A673 (cell line): Measurements from ENCODE around the gene RAD54L2. TPM values are rescaled to one million over a fixed set of nuclear protein-coding genes. Genes with fewer than 3 reads are reported as not detected.
"Not testable (repeated sequence)": the region's sequence is repeated elsewhere in the genome, so short reads cannot be mapped to it uniquely, and the experiment has no call there.

Experiments
- BruUV-seq: library from RNA; stranded (reverse); fragments of 400-500 nt; replicated peaks from 2 replicates; lab custom pipeline; 2021; lab: Mats Ljungman, UMichigan
- CTCF ChIA-PET: fragments of 300-600 bp; sonication (Branson Sonifier 250); formaldehyde crosslinking; loops from one replicate; lab custom pipeline; 2022; ENCODE audit warnings: antibody characterized with exemption; lab: Charles Lee
- POLR2A ChIA-PET: fragments of 300-600 bp; sonication (Branson Sonifier 250); formaldehyde crosslinking; loops from one replicate; lab custom pipeline; 2022; ENCODE audit warnings: antibody characterized with exemption; ENCODE audit not compliant: low non-redundant PET; lab: Charles Lee
- DNase-seq: peaks from one replicate; pipeline ENCODE4 v3.0.0-alpha.2; 2015; ENCODE audit warnings: low spot score
- H3K27ac ChIP-seq: fragments of 200-600 bp; sonication (generic); 2 replicates; pipeline ENCODE4 v1.5.1; 2016; ENCODE audit warnings: mixed run types, low read depth, mild to moderate bottlenecking, mixed read lengths, antibody characterized with exemption, low read length; ENCODE audit not compliant: poor library complexity, severe bottlenecking
- H3K27me3 ChIP-seq: fragments of 200-600 bp; sonication (generic); replicated peaks from 2 replicates; pipeline ENCODE4 v1.6.1; 2017; ENCODE audit warnings: mixed run types, low read depth, mild to moderate bottlenecking, mixed read lengths, antibody characterized with exemption, low read length; ENCODE audit not compliant: insufficient read depth, poor library complexity
- H3K36me3 ChIP-seq: fragments of 200-600 bp; sonication (generic); 2 replicates; pipeline ENCODE4 v1.6.1; 2016; ENCODE audit warnings: mixed run types, mild to moderate bottlenecking, mixed read lengths, antibody characterized with exemption, low read length; ENCODE audit not compliant: insufficient read depth, poor library complexity, severe bottlenecking
- H3K4me1 ChIP-seq: fragments of 200-600 bp; sonication (generic); 2 replicates; pipeline ENCODE4 v1.6.1; 2017; ENCODE audit warnings: mixed run types, mild to moderate bottlenecking, mixed read lengths, antibody characterized with exemption, low read length; ENCODE audit not compliant: insufficient read depth, poor library complexity, severe bottlenecking
- H3K4me3 ChIP-seq: fragments of 200-600 bp; sonication (generic); 2 replicates; pipeline ENCODE4 v1.5.1; 2016; ENCODE audit warnings: low read depth, mixed run types, mild to moderate bottlenecking, mixed read lengths, low read length; ENCODE audit not compliant: poor library complexity, severe bottlenecking
- H3K9me3 ChIP-seq: fragments of 200-600 bp; sonication (generic); 2 replicates; pipeline ENCODE4 v1.6.1; 2016; ENCODE audit warnings: mixed run types, low read depth, mild to moderate bottlenecking, mixed read lengths, antibody characterized with exemption, low read length; ENCODE audit not compliant: poor library complexity, severe bottlenecking
- EZH2 ChIP-seq: fragments of 200-600 bp; sonication (generic); IDR thresholded peaks from 2 replicates; pipeline ENCODE4 v1.6.1; 2017; ENCODE audit warnings: borderline replicate concordance, low read depth, mild to moderate bottlenecking, mixed read lengths, antibody characterized with exemption, low read length; ENCODE audit not compliant: poor library complexity, severe bottlenecking
- intact Hi-C: fragments of 100-400 bp; cut with micrococcal nuclease; formaldehyde crosslinking; loops from one replicate; pipeline ENCODE4 v1.10.0; 2022; ENCODE audit not compliant: unreplicated experiment
- total RNA-seq: library from RNA; stranded (reverse); gene quantifications from 2 replicates; pipeline ENCODE4 v1.2.3, GENCODE V29; 2021
- TF ChIP-seq, protein P1 (sequence below): fragments of 300-800, 200-600 bp; sonication (generic); conservative IDR thresholded peaks from 2 replicates; pipeline ENCODE4 v1.5.1; 2017; ENCODE audit warnings: low read depth, mild to moderate bottlenecking, antibody characterized with exemption, low read length, moderate library complexity, mixed read lengths

RAD54L2 gene
- total RNA-seq, 1 experiment from 2014 or later = 22.0 TPM

DNA sequence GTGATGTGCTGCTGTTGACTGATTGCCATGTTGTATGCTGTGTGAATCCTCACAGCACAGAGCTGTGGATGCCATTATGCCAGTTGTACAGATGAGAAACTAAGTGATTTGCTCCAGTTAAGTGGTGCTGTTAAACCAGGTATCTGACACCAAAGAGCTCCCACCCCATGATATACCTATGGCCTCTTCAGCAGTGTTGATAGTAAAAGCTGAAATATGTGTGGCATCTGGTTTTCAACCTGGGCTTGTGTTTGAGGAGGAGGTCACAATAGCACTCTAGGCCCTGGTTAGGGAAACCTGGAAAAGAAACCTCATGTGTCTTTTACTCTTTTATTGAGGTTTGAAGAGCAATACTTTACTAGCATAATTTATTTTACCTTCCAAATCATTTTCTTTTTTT lies 21.4 kb downstream of the RAD54L2 start:
- DNase-seq = no peak
- no peaks in the 10 kb centered on the region for H3K9me3 ChIP-seq
- intact Hi-C loops = no loop called here
- ChIA-PET CTCF (no interaction called here), POLR2A (no interaction called here)
- no peaks in the 10 kb centered on the region for H3K4me1 ChIP-seq
- no TSS peak for BruUV-seq
- H3K27ac ChIP-seq = no peak overlapping the region
- TF ChIP-seq EZH2 = no peak
- TF ChIP-seq, protein P1, sequence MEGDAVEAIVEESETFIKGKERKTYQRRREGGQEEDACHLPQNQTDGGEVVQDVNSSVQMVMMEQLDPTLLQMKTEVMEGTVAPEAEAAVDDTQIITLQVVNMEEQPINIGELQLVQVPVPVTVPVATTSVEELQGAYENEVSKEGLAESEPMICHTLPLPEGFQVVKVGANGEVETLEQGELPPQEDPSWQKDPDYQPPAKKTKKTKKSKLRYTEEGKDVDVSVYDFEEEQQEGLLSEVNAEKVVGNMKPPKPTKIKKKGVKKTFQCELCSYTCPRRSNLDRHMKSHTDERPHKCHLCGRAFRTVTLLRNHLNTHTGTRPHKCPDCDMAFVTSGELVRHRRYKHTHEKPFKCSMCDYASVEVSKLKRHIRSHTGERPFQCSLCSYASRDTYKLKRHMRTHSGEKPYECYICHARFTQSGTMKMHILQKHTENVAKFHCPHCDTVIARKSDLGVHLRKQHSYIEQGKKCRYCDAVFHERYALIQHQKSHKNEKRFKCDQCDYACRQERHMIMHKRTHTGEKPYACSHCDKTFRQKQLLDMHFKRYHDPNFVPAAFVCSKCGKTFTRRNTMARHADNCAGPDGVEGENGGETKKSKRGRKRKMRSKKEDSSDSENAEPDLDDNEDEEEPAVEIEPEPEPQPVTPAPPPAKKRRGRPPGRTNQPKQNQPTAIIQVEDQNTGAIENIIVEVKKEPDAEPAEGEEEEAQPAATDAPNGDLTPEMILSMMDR = no peak
- no peaks in the 10 kb centered on the region for H3K27me3 ChIP-seq
- H3K4me3 ChIP-seq = no peak overlapping the region
- H3K36me3 ChIP-seq = no peaks in the 10 kb centered on the region

DNA sequence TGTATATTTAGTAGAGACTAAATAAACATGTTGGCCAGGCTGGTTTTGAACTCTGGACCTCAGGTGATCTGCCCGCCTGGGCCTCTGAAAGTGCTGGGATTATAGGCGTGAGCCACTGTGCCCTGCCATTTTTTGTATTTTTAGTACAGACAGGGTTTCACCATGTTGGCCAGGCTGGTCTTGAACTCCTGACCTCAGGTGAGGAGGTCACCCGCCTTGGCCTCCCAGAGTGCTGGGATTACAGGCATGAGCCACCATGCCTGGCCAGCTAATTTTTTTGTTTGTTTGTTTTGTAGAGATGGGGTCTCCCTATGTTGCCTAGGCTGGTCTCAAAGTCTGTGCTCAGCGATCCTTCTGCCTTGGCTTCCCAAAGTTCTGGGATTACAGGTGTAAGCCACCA lies 23.9 kb downstream of the RAD54L2 start:
- DNase-seq, H3K27me3 ChIP-seq, H3K9me3 ChIP-seq, CTCF ChIA-PET, H3K27ac ChIP-seq, H3K36me3 ChIP-seq, BruUV-seq, POLR2A ChIA-PET, H3K4me3 ChIP-seq, H3K4me1 ChIP-seq, intact Hi-C loops: not testable (repeated sequence)

DNA sequence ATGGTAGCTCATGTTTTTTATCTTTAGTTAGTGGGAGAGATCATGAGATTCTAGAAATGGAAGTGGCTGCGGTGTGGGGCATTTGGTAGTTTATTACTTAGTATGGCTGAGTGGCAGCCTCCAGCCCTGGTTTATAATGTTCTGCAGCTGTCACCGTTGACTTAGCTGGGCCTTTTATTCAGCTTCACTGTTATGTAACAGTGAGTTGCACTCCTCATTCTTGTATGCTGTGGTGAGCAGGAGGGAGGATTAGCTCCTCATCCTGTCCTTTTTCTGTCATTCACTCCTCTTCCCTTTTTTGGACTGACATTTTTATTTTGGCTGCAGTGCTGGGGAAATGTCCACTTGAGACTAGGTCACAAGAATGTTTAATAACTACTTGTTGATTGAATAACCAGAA lies 29.5 kb downstream of the RAD54L2 start:
- H3K4me1 ChIP-seq = no peaks in the 10 kb centered on the region
- no peaks in the 10 kb centered on the region for H3K9me3 ChIP-seq
- no peaks in the 10 kb centered on the region for H3K36me3 ChIP-seq
- no peak overlapping the region for H3K27ac ChIP-seq
- CTCF ChIA-PET = no interaction called here
- no TSS peak for BruUV-seq
- DNase-seq = no peak
- POLR2A ChIA-PET = no interaction called here
- TF ChIP-seq, protein P1 = no peak
- no peak for TF ChIP-seq EZH2
- no peaks in the 10 kb centered on the region for H3K27me3 ChIP-seq
- intact Hi-C loops = no loop called here
- no peak overlapping the region for H3K4me3 ChIP-seq

DNA sequence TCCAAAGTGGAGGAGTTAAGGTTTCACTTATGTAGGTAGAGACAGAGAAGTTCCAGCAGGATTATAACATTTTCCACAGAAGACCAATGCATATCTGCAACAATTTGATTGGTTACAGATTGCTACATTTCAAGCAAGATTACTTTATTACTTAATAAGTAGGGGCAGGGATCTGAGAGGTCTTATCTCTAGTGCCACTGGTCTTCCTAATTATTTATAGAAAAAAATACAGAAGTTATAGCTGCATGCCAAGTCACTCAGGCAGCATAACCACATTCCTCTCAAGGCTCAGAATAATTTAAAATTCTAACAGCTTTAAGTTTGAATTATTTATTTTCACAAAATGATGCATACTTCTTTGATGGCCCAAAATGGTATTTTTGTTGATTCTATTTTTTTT lies 30.5 kb downstream of the RAD54L2 start:
- DNase-seq = no peak
- no peak for TF ChIP-seq EZH2
- TF ChIP-seq, protein P1 = no peak
- CTCF ChIA-PET = no interaction called here

More for the DNA sequence above, 30.5 kb downstream of the RAD54L2 start:
- intact Hi-C loops = no loop called here
- POLR2A ChIA-PET = no interaction called here
- BruUV-seq = no TSS peak
- no peaks in the 10 kb centered on the region for H3K9me3 ChIP-seq
- no peaks in the 10 kb centered on the region for H3K4me1 ChIP-seq
- H3K4me3 ChIP-seq = no peak overlapping the region
- no peaks in the 10 kb centered on the region for H3K36me3 ChIP-seq
- no peak overlapping the region for H3K27ac ChIP-seq
- no peaks in the 10 kb centered on the region for H3K27me3 ChIP-seq
